Kasumi-1 (cell line): ENCODE results near the gene TMPRSS13.

Source experiments
- DNase-seq, 2 experiments: peaks; one replicate each; lab custom pipeline; 2025; lab: John Stamatoyannopoulos, UW

TMPRSS13 gene

DNA sequence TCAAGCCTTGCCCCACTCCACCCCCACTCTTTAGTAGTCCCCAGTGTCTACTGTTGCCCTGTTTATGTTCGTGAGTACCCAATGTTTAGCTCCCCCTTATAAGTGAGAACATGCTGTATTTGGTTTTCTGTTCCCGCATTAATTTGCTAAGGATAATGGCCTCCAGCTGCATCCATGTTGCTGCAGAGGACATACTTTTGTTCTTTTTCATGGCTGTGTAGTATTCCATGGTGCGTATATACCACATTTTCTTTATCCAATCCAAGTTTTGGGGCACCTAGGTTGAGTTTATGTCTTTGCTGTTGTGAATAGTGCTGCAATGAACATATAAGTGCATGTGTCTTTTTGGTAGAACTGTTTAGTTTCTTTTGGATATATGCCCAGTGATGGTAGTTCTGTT lies 36.6 kb downstream of the TMPRSS13 start:
- no peak for DNase-seq

DNA sequence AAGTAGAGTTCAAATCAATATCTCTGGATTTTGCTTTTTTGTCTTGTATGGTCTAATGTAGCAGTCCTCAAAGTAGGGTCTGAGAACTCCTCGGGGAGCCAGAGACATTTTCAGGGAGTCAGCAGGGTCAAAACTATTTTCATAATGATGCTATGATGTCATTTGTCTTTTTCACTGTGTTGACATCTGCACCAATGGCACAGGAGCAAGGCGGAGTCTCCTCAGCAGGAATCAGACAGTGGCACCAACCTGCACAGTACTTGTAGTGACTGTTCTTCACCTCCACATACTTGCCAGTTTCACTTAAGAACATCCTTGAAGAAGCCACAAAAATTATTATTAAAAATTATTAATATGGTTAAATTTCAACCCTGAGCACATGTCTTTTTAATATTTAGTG lies 37.8 kb downstream of the TMPRSS13 start:
- no peak for DNase-seq

- DNase-seq = no peak
These were observed 41.0 kb downstream of the TMPRSS13 start for GRCh38 chr11:117888139-117888566.

GRCh38 chr11:117887431-117888138 lies 41.6 kb downstream of the TMPRSS13 start:
- DNase-seq = no peak

DNA sequence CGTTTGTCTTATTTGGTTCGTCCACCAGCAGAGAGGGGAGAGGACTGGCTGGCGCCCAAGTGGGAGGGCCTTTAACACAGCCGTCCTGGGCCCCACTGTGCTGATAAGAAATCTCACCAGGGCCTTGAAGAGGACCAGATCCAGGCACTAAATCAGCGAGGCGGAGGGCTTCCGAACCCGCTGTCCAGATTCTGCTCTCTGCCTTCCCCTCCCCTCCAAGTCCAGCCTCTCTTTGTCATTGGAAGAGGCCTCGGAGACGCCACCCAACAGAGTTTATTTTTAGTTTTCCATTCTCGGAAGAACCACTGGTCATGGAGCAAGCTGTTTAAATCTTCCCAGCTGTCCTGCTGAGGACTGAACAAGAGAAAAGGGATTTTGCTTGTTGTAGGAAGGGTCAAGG lies 43.4 kb downstream of the TMPRSS13 start:
- DNase-seq = no peak

GRCh38 chr11:117884994-117885393 lies 44.2 kb downstream of the TMPRSS13 start:
- no peak for DNase-seq

DNA sequence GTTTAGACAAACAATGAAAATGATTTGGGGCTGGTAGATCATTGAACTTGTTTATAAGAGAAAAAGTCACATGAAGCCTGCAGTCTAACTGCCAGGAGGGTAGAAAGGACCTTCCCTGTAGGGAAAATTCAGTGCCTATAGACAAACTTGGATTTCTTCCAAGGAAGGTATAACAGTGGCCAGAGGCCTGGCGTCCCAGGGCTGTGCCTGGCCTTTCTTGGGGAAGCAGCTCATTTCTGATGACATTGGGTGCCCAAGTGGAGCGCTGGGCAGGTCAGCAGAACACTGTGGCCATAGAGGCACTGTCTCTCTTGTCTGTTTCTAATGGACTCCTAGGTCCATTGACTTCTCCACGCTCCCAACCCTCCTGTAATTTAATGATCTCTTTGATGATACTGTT lies 46.1 kb downstream of the TMPRSS13 start:
- DNase-seq = no peak

DNA sequence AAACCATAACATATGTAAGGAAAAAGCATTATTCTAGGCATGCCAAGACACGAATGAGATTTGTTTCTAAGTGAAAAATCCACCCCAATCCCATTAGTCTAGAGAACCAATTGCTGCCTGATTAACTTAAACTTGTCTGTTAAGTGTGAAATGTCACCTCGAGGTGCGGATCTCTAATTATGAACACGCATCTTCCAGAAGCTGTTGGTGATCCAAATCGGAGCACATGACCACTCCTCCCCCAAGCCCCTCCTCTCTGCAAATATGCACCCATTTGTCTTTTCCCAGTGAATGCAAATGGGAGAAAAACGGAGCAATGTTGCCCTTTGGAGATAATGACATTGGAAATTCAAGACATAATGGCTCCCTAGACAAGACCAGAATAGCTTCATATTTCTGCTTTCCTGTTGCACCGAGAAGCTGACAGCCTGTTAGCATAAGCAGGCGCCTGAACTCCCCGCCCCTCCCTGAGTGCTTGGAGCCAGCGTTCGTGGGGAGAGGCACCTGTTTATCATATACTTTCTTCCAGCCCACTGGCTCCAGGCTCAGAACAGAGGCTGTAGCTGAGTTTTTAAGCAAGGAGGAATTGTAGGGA lies 46.8 kb downstream of the TMPRSS13 start:
- DNase-seq = no peak

DNA sequence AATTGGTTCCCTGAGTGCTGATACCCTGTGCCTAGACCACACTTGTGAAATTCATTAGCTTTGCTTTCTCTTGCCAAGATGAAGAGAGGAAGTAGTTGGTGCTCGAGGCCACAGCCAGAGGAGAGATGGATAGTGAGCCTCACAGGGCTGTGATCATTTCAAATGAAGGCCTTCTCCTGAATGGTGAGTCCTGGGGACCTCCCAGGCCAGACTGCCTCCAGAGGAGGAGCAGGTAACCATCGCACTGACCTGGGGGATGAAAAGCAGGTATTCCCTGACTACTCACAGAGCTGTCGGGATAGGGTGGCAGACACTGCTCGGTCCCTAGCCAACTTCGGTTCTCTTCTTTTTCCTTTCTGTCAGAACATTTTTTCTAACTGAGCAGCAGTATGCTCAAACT lies 48.0 kb downstream of the TMPRSS13 start:
- peak in 1 of 2 experiments; percentile 11 for DNase-seq

DNA sequence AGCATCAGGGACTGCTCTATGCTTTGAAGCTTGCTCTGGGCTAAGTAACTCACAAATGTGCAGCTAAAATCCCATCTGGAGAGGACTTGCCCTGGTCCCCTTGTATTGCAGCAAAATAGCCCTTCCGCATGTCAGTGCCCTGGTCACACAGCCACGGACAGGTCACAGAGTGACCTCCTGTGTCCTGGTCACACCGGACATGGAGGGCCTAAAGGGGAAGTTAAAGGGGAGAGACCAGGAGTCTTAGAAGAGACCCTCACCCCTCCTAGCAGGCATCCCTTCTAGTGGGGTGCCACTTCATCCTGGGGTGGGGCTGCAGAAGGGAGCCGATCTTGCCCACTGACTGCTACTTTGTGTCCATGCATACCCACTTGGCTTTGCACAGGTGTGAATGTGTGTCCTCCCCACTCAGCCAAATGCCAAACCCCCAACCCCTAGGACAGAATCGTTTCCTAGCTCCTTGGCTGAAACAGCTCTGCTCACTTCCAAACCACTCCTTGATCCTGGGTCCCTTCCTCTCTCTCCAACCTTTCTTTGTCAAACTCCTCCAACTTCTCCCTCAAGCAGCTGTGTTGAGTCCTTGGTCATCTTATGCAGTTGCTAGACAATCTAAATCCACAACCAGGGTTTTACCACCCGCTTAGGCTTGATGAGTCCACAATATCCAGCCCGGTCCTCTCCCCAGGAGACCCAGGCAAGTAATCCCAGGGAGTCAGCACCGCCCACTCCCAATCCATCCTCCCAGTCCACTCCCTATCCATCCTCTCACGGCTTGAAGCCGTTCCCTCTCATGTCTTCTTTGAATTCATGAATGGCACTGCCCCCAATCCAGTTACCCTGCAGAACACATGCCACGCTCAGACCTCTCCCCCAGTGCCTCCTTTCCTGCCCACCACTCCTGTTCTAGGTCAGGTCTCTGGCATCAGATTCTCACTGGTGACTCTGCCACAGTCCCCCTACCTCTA lies 49.4 kb downstream of the TMPRSS13 start:
- DNase-seq = no peak

- DNase-seq = no peak
These were observed 50.2 kb downstream of the TMPRSS13 start for GRCh38 chr11:117878939-117879475.

GRCh38 chr11:117878314-117878938 lies 50.8 kb downstream of the TMPRSS13 start:
- DNase-seq = no peak

DNA sequence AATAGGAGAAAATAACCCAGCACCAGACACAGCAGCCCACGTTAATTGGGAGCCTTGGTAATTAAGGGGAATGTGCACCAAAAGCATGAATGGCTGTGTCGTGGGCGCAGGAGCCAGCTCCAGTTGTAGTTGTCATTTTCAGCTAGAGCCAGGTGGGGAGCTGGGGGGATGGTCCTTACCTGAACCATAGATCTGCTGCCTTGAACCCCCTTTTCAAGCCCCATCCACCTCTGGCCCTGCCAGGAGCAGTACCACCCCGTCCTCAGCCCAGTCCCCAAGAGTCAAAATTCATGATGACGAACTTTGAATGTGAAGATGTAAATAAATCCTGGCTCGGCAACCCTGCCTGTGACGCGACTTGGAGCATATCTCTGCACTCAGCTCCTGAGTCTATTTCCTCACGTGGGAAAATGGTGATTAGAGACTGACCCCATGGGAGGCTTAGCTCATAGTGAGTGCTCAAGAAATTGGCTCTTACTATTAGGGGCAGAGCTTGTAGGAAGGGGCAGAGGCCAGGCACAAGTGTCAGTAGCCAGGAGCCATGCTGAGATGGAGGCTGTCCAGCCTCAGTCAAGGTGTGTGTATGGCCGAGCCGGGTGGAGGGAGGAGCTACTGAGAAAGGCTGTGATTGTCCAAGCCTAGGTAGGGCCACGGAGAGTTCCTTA lies 52.0 kb downstream of the TMPRSS13 start:
- DNase-seq = no peak

DNA sequence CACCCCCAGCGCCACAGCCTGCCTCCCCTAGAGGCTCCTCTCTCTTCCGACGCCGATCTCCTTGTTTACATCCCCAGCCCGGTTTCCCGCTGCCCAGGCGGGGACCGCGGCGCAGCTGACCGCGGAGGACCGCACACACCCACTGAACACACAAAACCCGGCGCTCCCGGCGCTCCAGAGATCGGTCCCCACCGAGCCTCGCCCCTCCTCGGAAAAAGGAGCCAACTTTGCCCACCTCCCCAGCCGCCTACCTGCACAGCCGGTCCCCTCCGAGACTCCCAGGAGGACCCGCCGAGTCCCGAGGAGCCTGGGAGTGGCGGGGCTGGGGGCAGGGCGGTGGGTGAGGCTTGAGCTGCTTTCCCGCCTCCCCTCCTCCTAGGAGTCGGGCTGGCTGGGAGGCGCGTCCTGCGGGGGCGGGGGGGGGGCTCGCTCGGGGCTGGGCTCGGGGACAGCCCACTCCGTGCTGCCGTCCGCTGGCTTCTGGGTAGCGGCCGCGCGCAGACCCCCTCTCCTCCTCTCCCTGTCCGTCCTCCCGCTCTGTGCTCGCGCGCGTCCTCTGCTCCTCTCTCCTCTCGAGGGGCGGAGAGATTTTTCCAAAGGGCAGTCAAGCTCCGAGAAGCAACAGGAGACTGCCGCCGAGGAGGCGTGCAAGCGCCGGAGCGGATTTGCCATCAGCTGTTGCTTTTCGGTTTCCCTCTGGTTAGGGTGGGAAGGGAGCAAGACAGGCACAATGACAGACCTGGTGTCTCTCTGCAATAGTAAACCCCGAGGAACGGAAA lies 52.7 kb downstream of the TMPRSS13 start, which contains the start of gene FXYD6:
TSS of gene FXYD6 (minus strand) at position 318 of the 779 bp plus-strand sequence. CDS start 33,882 bp downstream, outside the sequence.
- no peak for DNase-seq

GRCh38 chr11:117876059-117876340 lies 53.2 kb downstream of the TMPRSS13 start:
- DNase-seq = no peak

GRCh38 chr11:117875382-117876058 lies 53.7 kb downstream of the TMPRSS13 start:
- no peak for DNase-seq

DNA sequence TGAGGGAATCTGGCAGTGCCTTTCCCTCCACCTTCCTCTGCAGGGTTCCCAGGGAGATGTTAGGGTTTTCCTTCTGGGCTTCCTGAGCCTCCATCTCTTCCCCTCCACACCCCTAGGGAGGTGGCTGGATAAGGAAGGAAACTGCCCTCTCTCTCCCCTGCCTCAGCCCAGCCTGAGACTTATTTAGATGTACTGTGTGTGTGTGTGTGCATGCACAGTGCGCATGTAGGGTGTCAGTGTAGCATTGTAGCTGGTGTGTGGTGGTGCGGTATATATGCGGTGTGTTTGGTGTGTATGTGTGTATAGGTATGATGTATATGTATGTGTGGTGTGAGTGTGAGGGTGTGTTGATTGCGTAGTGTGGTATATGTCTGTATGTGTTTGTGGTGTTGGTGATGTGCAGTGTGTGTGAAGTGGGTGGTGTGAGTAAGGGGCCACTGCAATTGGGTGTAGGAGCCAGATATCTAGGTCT lies 54.3 kb downstream of the TMPRSS13 start:
- DNase-seq = no peak

GRCh38 chr11:117874253-117874909 lies 54.8 kb downstream of the TMPRSS13 start:
- DNase-seq = peak; percentile 18 to 48

- no peak for DNase-seq
These were observed 55.4 kb downstream of the TMPRSS13 start for GRCh38 chr11:117873828-117874125.
